Cerebellar nuclear complex (tissue), 1 donor: ENCODE results near the gene DGKH.

Experiments used
- DNase-seq, 2 experiments: peaks; one replicate each; lab custom pipeline; 2025; lab: John Stamatoyannopoulos, UW

DGKH gene

GRCh38 chr13:42279080-42279479 is 230.6 kb downstream of the DGKH start:
- no peak for DNase-seq

GRCh38 chr13:42279986-42280385 is 231.5 kb downstream of the DGKH start:
- no peak for DNase-seq

- no peak for DNase-seq
Measured at GRCh38 chr13:42280537-42280936, 232.1 kb downstream of the DGKH start.

GRCh38 chr13:42283574-42283973 is 235.1 kb downstream of the DGKH start:
- no peak for DNase-seq

- no peak for DNase-seq
Measured at GRCh38 chr13:42284068-42284467, 235.6 kb downstream of the DGKH start.
